ENCODE results near the gene SLC25A22.

GRCh38 chr11:819129-819931, 21.2 kb upstream of the SLC25A22 start:
- TF ChIP-seq CTCF (IDR thresholded peaks at IDR 0.05) (peak; percentile 30), EZH2 (IDR thresholded peaks at IDR 0.05; ENCODE audit: borderline replicate concordance, insufficient read depth, low read depth, low read length, poor library complexity, severe bottlenecking) (no peak)
